K562 (cell line): ENCODE data around the gene SNAI1. TPM values are rescaled to one million over a fixed set of nuclear protein-coding genes. Genes with fewer than 3 reads are reported as not detected.
A peak's percentile ranks its signal among the peaks of the same experiment; 100 is the strongest.

ENCODE experiments used
- BHLHE40 ChIP-seq: IDR thresholded peaks from 2 replicates; pipeline ENCODE4 v1.6.1; 2011; ENCODE audit warnings: low read length, improper control_type of control experiment
- CREM ChIP-seq: IDR thresholded peaks from 2 replicates; pipeline ENCODE4 v1.6.1; 2014; ENCODE audit warnings: antibody characterized with exemption, low read depth
- E2F6 ChIP-seq, 2 experiments: IDR thresholded peaks; 2 replicates each; pipeline ENCODE4 v1.6.1; 2011; ENCODE audit warnings: borderline replicate concordance in 1 of 2, control low read depth in 1 of 2, low read depth in 1 of 2, low read length in 1 of 2, mild to moderate bottlenecking in 1 of 2, mixed read lengths in 1 of 2, moderate library complexity in 1 of 2; ENCODE audit not compliant: insufficient read depth in 1 of 2, insufficient read length in 1 of 2, poor library complexity in 1 of 2, severe bottlenecking in 1 of 2; ENCODE audit errors: extremely low read depth in 1 of 2
- GABPB1 ChIP-seq: sonication (generic); formaldehyde crosslinking; IDR thresholded peaks from 2 replicates; pipeline ENCODE4 v1.8.0; 2022; ENCODE audit warnings: mild to moderate bottlenecking, missing genetic modification reagents
- GATA2 ChIP-seq: sonication (generic); formaldehyde crosslinking; IDR thresholded peaks from 2 replicates; pipeline ENCODE4 v1.4.0; 2020; ENCODE audit warnings: mild to moderate bottlenecking, missing genetic modification reagents
- HDAC8 ChIP-seq: fragments of 450-650 bp; IDR thresholded peaks from 2 replicates; pipeline ENCODE4 v1.6.1; 2016; ENCODE audit warnings: mild to moderate bottlenecking, missing genetic modification characterization, moderate library complexity, missing compliant biosample characterization
- NFIC ChIP-seq: fragments of 450-650 bp; IDR thresholded peaks from 2 replicates; pipeline ENCODE4 v1.6.1; 2017; ENCODE audit warnings: mild to moderate bottlenecking, inconsistent platforms
- NKRF ChIP-seq: fragments of 450-650 bp; IDR thresholded peaks from 2 replicates; pipeline ENCODE4 v1.6.1; 2016; ENCODE audit warnings: borderline replicate concordance
- PTRF ChIP-seq: fragments of 450-650 bp; IDR thresholded peaks from 2 replicates; pipeline ENCODE4 v1.6.1; 2016; ENCODE audit warnings: mild to moderate bottlenecking, missing genetic modification characterization, missing compliant biosample characterization
- PURB ChIP-seq: sonication (generic); formaldehyde crosslinking; IDR thresholded peaks from 2 replicates; pipeline ENCODE4 v1.9.0; 2021; ENCODE audit warnings: low read depth, mild to moderate bottlenecking, missing genetic modification reagents
- RBM17 ChIP-seq: fragments of 200-400 bp; formaldehyde crosslinking; IDR thresholded peaks from 2 replicates; pipeline ENCODE4 v1.6.1; 2017; ENCODE audit warnings: low read depth, mild to moderate bottlenecking, low read length, borderline replicate concordance
- TEAD2 ChIP-seq: fragments of 450-650 bp; IDR thresholded peaks from 2 replicates; pipeline ENCODE4 v1.6.1; 2016; ENCODE audit warnings: missing genetic modification characterization, control low read depth, missing compliant biosample characterization
- USF2 ChIP-seq: sonication (generic); formaldehyde crosslinking; IDR thresholded peaks from 2 replicates; pipeline ENCODE4 v1.5.0; 2020; ENCODE audit warnings: missing genetic modification reagents
- ZBTB11 ChIP-seq, 3 experiments: fragments of 200-800 bp in 1 of 3; fragments of 250-450 bp in 1 of 3; fragments of 450-650 bp in 1 of 3; sonication (Bioruptor Pico) in 1 of 3; sonication (Bioruptor generic) in 1 of 3; formaldehyde crosslinking in 1 of 3; IDR thresholded peaks; 2 replicates each; pipeline versions ENCODE4 v1.6.1 to v1.8.0; 2016 to 2022; ENCODE audit warnings: mild to moderate bottlenecking in 2 of 3, missing genetic modification characterization in 2 of 3, missing compliant biosample characterization in 1 of 3, moderate library complexity in 1 of 3
- ZBTB26 ChIP-seq: fragments of 450-650 bp; formaldehyde crosslinking; IDR thresholded peaks from 2 replicates; pipeline ENCODE4 v1.4.0; 2022; ENCODE audit warnings: missing genetic modification characterization
- ZKSCAN1 ChIP-seq: fragments of 150-350 bp; IDR thresholded peaks from 2 replicates; pipeline ENCODE4 v1.6.1; 2016; ENCODE audit warnings: low read depth, low read length
- ZNF165 ChIP-seq: fragments of 250-450 bp; sonication (Bioruptor Pico); IDR thresholded peaks from 2 replicates; pipeline ENCODE4 v1.4.0; 2020; ENCODE audit warnings: borderline replicate concordance
- ZNF436 ChIP-seq: fragments of 250-450, 450-650 bp; sonication (Bioruptor Pico); formaldehyde crosslinking; IDR thresholded peaks from 2 replicates; pipeline ENCODE4 v1.7.0; 2020; ENCODE audit warnings: mild to moderate bottlenecking
- polyA plus RNA-seq, 8 experiments: library from polyadenylated mRNA; depleted of rRNA in 4 of 8; stranded (reverse) in 5 of 8; unstranded in 3 of 8; fragments of >200 nt; fragmentation: Nextera tagmentation in 2 of 8; fragmentation: Illumina TruSeq in 1 of 8; extraction: Ambion mirVana in 2 of 8; extraction: Trizol in 1 of 8; gene quantifications; 2 replicates each; pipeline versions ENCODE4 v1.2.1 to v1.2.3, GENCODE V29; 2011 to 2014; ENCODE audit warnings: inconsistent platforms in 1 of 8, missing spikeins in 1 of 8
- total RNA-seq, 7 experiments: library from RNA; depleted of rRNA in 6 of 7; stranded (reverse); fragments of >200 nt in 6 of 7; fragmentation: Illumina TruSeq in 2 of 7; extraction: Trizol in 2 of 7; gene quantifications; 2 replicates each; pipeline versions ENCODE4 v1.2.1 to v1.2.3, GENCODE V29; 2011 to 2021; ENCODE audit warnings: low replicate concordance in 1 of 7

SNAI1 gene
- total and polyA plus RNA-seq, 9 of the 15 experiments (the other 6 are each of a cell fraction or from before 2014, with no cell fraction given) = 0.32 to 11.6 (median 2.0) TPM

- TF ChIP-seq ZBTB11 (CRISPR knock-in tag; IDR thresholded peaks at IDR 0.05) = 0 out of 6 replicates have a peak, but pooled peaks of 1 of the 3 experiments have one; percentile 18
- TF ChIP-seq CREM = no peak
- TF ChIP-seq PTRF = no peak
- peak in 1 of 2 experiments; percentile 47 for TF ChIP-seq E2F6 (IDR thresholded peaks at IDR 0.05; ENCODE audit: borderline replicate concordance in 1 of 2, extremely low read depth in 1 of 2, insufficient read depth in 1 of 2, insufficient read length in 1 of 2, low read depth in 1 of 2, low read length in 1 of 2, poor library complexity in 1 of 2, severe bottlenecking in 1 of 2)
- no peak for TF ChIP-seq ZBTB26 (CRISPR knock-in tag)
- no peak for TF ChIP-seq GATA2
- no peak for TF ChIP-seq HDAC8 (tag)
- TF ChIP-seq PURB (CRISPR knock-in tag) = no peak
- no peak for TF ChIP-seq ZNF165 (CRISPR knock-in tag)
- no peak for TF ChIP-seq USF2 (CRISPR knock-in tag)
- TF ChIP-seq ZNF436 (CRISPR knock-in tag) = no peak
- 0 out of 2 replicates have a peak, but pooled peaks have one; percentile 33 for TF ChIP-seq GABPB1 (CRISPR knock-in tag)
- TF ChIP-seq NKRF = no peak
- TF ChIP-seq BHLHE40 = 0 out of 2 replicates have a peak, but pooled peaks have one; percentile 18
- peak; percentile 16; the same call in 1 of the 2 replicates for TF ChIP-seq NFIC
- no peak for TF ChIP-seq RBM17
- no peak for TF ChIP-seq TEAD2 (tag)
- TF ChIP-seq ZKSCAN1 = 0 out of 2 replicates have a peak, but pooled peaks have one; percentile 12
Observed at GRCh38 chr20:49964964-49965780, 17.6 kb upstream of the SNAI1 start (continued).
